GF-D8 (cell line): ENCODE results near the gene HTRA2.

ENCODE experiments used
- DNase-seq: peaks from one replicate; lab custom pipeline; 2025; lab: John Stamatoyannopoulos, UW

The HTRA2 gene

DNA sequence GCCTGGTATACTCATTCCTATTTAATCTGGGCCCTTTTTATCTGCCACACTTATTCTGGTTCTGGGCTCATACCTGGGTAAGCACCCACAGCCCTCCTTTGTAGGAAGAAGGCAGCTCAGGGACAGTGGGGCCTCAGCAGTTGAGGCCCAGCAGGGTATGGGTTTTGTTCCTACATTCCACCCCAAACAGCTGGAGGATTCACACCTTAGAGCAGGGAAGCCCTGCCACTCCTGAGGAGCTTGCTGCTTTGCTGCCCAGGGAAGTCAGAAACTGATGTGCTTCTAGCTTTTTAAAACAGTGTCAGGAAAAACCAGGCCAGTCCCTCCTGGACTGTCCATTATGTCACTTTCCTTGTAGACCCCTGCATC lies 29.2 kb upstream of the HTRA2 start:
- no peak for DNase-seq

GRCh38 chr2:74501335-74502071 lies 28.2 kb upstream of the HTRA2 start:
- DNase-seq = no peak

GRCh38 chr2:74502147-74502719 lies 27.5 kb upstream of the HTRA2 start:
- no peak for DNase-seq

- peak; percentile 30 for DNase-seq
Measured at GRCh38 chr2:74502720-74503505, 26.8 kb upstream of the HTRA2 start.

DNA sequence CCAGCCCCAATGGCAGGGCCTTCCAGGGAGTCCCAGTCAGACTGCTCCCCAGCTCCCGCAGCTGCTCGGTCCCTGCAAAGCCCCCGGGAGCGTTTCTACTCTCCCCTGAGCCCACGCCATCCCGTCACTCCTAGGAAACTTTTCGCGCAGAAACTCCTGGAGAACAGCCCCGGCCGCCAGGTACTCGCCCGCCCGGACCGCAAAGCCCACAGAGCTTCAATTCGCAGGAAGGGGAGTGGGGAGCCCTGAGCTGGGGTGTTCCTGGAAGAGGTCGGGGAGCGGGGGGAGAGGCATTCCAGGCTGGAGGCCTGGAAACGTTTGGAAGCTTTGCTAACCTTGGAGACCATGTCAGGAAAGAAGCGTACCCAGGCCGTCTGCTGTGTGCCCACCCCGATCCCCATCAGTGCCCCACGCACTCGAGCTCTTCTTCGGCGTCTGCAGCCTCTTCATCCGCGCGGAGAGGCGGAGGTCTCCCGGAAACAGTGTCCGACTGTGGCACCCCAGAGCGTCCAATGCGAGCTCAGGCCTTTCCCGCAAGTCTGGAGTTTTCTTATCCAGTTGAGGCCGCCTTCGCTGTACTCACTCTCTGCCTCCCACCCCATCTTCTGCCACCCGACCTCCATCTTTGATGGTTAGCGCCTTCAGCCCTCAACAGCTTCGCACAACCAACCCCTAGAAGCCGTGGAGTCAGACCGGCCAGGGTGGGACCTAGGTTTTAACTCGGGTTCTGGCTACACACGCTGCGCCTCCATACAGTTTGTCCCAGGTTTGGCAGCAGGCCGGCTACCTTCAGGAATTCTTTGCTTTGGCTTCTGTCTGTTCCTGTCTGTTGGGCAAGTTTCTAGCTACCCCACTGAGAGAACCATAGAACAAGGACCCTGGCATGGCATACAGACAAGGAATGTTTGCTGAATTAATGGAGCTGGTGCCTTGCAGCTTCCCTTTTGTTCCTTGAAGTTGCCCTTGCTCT lies 25.9 kb upstream of the HTRA2 start:
- DNase-seq = no peak

GRCh38 chr2:74504591-74504990 lies 25.1 kb upstream of the HTRA2 start:
- DNase-seq = no peak

DNA sequence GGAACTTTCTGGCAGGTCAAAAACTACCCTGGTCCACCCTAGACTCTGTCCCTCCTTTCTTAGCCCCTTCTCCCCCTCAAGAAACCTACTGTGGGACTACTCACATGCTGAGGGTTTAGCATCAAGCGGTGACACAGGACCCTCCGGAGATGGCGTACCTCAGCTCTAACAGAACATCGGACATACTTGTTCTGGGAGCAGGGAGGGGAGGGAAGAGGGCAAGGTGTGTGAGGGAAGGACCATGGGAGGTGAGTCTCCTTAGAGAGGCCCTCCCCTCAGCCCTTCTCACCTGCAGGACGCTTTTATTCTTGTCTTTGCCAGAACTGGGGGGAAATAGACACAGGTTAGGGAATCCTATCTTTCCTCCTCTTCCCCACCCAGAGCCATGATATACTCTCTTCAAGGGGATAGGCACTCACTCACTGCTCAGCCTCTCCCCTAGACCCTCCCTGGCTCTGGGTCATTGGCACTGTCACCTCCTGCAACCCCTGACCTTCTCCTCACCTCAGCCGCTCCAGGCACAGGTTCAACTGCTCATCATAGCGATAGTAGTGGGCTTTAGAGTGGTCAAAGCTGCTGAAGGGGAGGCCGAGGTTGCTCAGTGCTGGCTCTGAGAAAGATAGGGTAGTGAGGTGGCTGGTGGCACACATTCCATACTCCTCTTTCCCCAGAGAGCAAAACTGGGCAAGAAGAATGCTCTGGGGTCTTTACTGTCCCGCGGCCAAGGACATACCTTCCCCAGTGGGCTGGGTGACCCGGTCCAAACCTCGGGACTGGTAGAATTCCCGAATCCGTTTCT lies 24.1 kb upstream of the HTRA2 start:
- DNase-seq = no peak

- DNase-seq = peak; percentile 88
Measured at GRCh38 chr2:74507145-74507925, 22.4 kb upstream of the HTRA2 start, which contains the start of gene PCGF1. Gene PCGF1, minus strand, starts transcription at chr2:74507695. Its CDS starts 27 bp downstream, at chr2:74507668.

GRCh38 chr2:74507926-74508520 lies 21.7 kb upstream of the HTRA2 start:
- no peak for DNase-seq

DNA sequence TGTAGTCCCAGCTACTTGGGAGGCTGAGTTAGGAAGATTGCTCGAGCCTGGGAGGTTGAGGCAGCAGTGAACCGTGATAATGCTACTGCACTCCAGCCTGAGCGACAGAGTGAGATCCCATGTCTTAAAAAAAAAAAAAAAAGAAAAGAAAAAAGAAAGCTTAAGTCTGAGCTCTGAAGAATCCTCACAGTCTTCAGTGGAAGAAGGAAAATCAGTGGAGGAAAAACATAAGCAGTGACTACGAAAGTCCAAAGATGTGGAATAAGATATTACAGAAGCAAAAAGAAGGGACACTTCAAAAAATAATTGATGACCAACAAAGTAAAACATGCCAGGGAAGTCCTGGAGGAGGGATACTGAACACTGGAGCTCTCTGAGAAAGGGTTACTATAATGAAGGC lies 19.5 kb upstream of the HTRA2 start:
- no peak for DNase-seq

GRCh38 chr2:74511104-74511989 lies 18.4 kb upstream of the HTRA2 start:
- no peak for DNase-seq

DNA sequence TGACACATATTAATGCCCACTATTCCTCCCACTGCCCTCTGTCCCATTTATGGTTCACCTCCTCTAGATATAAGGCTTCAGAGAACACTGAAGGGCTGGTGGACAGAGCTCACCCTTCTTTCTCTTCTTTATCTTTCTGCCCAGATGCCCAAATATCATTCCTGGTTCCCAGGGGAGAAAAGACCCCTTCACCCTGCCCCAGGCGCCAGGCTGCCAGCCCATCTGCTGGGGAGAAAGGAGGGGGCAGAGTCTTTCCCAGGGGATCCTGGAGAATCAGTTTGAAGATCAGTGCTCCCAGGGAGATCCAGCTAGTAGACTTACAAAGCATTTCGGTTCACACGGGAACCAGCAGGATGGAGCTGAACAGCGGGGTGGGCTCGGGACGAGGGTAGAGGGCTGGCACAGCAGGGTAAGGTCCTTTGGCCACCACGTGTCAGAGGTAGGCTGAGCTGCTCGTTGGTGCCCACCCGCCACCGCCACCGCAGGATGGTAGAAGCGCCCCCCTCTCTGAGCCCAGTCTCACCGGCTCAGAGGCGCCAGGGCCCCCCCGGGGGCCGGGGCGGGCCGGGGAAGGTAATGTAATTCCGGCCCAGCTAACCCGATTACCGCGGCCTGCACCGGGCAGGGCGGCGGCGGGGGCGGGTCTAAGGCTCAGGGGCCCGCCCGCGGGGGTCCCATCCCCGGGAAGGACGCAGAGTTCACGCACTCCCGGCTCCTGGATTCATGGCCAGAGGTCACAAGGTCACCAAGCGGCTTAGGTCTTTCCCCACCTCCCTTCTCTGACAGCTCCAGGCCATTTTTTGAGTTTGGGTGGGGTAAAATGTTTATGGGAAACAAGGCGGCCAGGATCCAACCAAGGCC lies 16.8 kb upstream of the HTRA2 start:
- DNase-seq = no peak

- no peak for DNase-seq
Measured at GRCh38 chr2:74513605-74514367, 15.9 kb upstream of the HTRA2 start.

- DNase-seq = no peak
Measured at GRCh38 chr2:74514368-74515270, 15.1 kb upstream of the HTRA2 start, which contains the start of gene TLX2. Gene TLX2, plus strand, starts transcription at chr2:74514450. Its CDS starts 357 bp downstream, at chr2:74514807.

DNA sequence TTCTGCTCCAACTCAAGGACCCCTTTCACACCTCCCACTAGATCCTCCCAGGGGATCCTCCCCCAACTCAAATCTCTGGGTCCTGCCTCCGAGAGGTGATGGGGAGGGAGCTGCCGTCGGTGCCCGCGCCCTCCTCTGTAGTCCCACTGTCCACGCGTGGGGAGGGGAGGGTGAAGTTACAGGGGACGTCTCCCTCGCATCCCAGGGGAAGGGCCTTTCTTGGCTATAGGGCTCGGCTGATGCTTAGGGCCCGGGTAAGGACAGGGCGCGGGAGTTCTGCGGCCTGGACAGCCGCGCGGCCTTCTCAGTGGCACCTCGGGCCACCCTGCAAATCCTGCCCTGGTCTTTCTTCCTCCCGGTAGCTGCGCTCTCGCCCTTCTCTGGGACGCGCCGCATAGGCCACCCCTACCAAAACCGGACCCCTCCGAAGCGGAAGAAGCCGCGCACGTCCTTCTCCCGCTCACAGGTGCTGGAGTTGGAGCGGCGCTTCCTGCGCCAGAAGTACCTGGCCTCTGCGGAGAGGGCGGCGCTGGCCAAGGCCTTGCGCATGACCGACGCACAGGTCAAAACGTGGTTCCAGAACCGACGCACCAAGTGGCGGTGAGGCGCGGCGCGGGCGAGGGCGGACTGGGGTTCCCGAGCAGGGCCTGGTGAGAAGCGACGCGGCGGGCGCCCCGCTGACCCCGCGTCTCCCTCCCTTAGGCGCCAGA lies 14.3 kb upstream of the HTRA2 start:
- DNase-seq = no peak
